Activated naive CD4-positive, alpha-beta T cell treated with anti-CD3 and anti-CD28 coated beads, Interleukin-2, amount 50 U/mL, for 72 hours (primary cell): ENCODE data around the gene AGPAT2. TPM values are rescaled to one million over a fixed set of nuclear protein-coding genes. Genes with fewer than 3 reads are reported as not detected.
A peak's percentile ranks its signal among the peaks of the same experiment; 100 is the strongest.

Experiments used
- ATAC-seq, 2 donors: fragments of 150-1000 bp; cut with Tn5 transposase; 2 replicates each; pipeline ENCODE4 v1.10.0; 2021; ENCODE audit warnings: mild to moderate bottlenecking in 2 of 2, moderate library complexity in 2 of 2
- DNase-seq, 2 donors: peaks; one replicate each; pipeline ENCODE4 v3.0.0; 2021 to 2022; ENCODE audit warnings: low spot score in 2 of 2
- H3K27ac Mint-ChIP-seq, 2 donors: one replicate each; pipeline ENCODE4 v1.8.0; 2022; ENCODE audit warnings: mild to moderate bottlenecking in 2 of 2, mixed read lengths in 2 of 2
- H3K36me3 Mint-ChIP-seq, 2 donors: one replicate each; pipeline ENCODE4 v1.8.0; 2022; ENCODE audit warnings: mixed read lengths in 2 of 2
- H3K9me3 Mint-ChIP-seq, 2 donors: one replicate each; pipeline ENCODE4 v1.8.0; 2022; ENCODE audit warnings: mixed read lengths in 2 of 2
- total RNA-seq, 2 donors: library from RNA; stranded (reverse); gene quantifications; one replicate each; pipeline ENCODE4 v1.2.3, GENCODE V29; 2022

The AGPAT2 gene
- total RNA-seq, 2 donors from 2014 or later: 7.4 to 18.9 TPM

DNA sequence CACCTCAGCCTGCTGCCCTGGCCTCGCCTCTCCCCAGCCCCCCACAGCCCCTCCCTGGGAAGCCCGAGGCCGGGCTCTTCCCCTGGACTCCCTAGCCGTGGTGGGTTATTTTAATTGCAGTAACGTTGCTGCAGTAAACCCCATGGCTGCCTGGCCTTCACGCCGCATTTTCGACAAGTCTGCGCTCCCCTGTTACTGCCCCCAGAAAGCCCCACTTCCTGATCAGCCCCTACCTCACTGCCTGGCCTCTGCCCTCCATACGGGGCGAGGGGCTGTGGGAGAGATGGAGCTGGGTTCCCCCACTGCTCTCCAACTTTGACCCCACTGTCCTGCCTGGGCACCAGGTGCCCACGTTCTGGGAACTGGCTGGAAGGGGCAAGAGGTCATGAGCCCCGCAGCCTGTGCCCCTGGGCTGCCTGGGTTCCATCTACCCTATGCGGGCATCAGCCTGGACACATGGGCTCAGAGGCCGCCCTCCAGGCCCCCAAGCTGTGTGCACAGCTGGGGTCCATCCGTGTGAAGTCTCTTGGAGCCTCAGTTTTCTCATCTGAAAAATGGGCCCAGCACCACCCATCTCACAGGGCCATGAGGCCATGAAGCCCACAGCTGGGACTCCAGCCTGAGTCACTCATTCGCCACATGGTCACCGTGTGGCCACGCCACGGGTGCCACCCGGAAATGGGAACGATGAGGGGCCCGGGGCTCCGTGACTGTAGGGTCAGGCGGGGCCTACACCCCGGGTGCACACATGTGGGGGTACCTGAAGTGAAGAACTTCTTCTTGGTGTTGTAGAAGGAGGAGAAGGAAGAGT lies 13.1 kb downstream of the AGPAT2 start:
- H3K36me3 Mint-ChIP-seq: no peaks in the 10 kb centered on the region
- ATAC-seq (no peak), DNase-seq (no peak)
- no peaks in the 10 kb centered on the region for H3K9me3 Mint-ChIP-seq
- H3K27ac Mint-ChIP-seq: no peak overlapping the region

DNA sequence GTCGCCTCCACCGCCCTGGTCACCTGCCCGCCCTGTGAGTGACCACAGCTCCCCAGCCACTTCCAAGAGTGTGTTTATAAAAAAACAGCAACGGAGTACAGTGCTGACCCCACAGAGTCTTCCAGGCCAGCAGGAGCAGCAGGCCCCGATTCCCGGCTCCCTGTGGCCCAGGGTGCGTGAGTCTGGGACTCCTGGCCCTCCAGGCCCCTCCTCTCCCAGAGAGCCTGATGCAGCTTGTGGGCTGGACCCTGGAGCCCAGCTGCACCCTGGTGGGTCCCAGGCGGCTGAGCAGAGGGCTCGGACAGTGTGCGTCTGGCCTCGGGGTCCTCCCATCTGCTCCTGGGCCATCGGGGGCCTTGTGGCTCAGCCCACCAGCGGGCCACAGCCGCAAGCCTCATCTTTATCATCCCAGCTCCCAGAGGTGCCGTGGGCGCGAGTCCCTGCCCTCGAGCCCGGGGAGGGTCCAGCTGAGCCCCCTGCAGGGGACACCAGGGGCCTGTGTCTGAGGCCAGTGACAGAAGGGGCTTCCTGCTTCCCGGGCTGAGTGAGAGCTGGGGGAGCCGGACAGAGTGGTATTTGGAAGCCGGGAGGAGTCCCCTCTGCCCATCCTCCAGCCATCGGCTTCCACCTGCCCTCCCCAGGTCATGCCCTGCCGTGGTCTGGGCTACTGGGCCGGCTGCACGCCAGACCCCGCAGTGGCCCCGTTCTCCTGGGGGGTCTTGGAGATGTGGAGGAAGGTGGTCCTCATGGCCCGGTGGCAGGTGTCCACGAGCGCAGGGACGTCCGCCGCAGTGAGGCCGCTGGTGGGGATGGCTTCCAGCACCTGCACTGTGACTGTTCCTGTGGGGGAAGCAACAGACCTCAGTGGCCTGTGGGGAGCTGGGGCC lies 13.9 kb downstream of the AGPAT2 start:
- no peaks in the 10 kb centered on the region for H3K36me3 Mint-ChIP-seq
- no peaks in the 10 kb centered on the region for H3K9me3 Mint-ChIP-seq
- no peak overlapping the region for H3K27ac Mint-ChIP-seq
- ATAC-seq: no peak
- DNase-seq: no peak

- no peak for DNase-seq
Measured at GRCh38 chr9:136672431-136673087, 14.7 kb downstream of the AGPAT2 start.

GRCh38 chr9:136671646-136672430 lies 15.4 kb downstream of the AGPAT2 start:
- DNase-seq: peak in 1 of 2 donors; percentile 69

More at GRCh38 chr9:136672431-136673087, 14.7 kb downstream of the AGPAT2 start:
- Mint-ChIP-seq H3K27ac (no peak overlapping the region), H3K36me3 (no peaks in the 10 kb centered on the region), H3K9me3 (no peaks in the 10 kb centered on the region)
- ATAC-seq: no peak

DNA sequence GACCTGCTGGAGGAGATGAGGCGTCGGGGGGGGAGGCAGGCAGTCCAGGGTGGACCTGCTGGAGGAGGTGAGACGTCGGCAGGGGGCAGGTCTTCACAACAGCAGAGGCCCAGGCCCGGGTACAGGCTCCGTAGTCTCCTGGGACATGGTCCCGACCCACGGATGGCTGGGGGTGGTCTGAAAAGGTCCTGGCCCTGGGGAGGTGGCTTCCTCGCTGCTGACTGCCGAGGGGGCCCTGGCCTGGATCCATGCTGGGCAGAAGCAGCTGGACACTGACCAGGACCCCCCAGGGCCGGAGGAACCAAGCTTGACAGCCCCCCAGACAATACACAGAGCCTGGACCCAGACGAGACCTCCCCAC lies 16.0 kb downstream of the AGPAT2 start:
- no peak for DNase-seq
- peak in 1 of 2 donors; percentile 2 for ATAC-seq
- Mint-ChIP-seq H3K27ac (no peak overlapping the region), H3K9me3 (no peaks in the 10 kb centered on the region), H3K36me3 (no peaks in the 10 kb centered on the region)

More at GRCh38 chr9:136671646-136672430, 15.4 kb downstream of the AGPAT2 start:
- peak in 1 of 2 donors; percentile 54 for ATAC-seq
- no peak overlapping the region for H3K27ac Mint-ChIP-seq
- no peaks in the 10 kb centered on the region for H3K9me3 Mint-ChIP-seq
- no peaks in the 10 kb centered on the region for H3K36me3 Mint-ChIP-seq

DNA sequence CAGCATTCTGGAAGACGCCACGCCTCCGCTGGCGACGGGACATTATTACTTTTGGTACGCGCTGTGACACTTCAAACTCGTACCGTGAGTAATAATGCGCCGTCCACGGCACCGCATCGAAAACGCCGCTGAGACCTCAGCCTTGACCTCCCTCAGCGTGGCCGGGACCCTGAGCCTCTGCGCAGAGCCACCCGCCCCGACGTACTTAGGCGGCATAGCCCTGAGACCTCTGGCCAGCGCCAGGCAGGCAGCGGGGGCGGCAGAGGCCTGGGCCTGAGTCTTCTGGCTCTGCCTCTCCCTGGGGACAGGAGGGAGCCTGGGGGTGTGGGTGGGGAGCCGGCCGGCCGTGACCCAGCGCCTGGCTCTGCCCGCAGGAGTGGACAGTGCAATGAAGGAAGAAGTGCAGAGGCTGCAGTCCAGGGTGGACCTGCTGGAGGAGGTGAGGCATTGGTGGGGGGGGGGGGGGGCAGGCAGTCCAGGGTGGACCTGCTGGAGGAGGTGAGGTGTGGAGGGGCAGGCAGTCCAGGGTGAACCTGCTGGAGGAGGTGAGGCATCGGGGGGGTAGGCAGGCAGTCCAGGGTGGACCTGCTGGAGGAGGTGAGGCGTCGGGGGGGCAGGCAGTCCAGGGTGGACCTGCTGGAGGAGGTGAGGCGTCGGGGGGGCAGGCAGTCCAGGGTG lies 16.5 kb downstream of the AGPAT2 start:
- Mint-ChIP-seq H3K36me3 (no peaks in the 10 kb centered on the region), H3K27ac (no peak overlapping the region), H3K9me3 (no peaks in the 10 kb centered on the region)
- no peak for DNase-seq
- ATAC-seq: no peak

- Mint-ChIP-seq H3K27ac (no peak overlapping the region), H3K36me3 (no peaks in the 10 kb centered on the region), H3K9me3 (no peaks in the 10 kb centered on the region)
- DNase-seq (no peak), ATAC-seq (no peak)
Measured at GRCh38 chr9:136669791-136670464, 17.3 kb downstream of the AGPAT2 start.

DNA sequence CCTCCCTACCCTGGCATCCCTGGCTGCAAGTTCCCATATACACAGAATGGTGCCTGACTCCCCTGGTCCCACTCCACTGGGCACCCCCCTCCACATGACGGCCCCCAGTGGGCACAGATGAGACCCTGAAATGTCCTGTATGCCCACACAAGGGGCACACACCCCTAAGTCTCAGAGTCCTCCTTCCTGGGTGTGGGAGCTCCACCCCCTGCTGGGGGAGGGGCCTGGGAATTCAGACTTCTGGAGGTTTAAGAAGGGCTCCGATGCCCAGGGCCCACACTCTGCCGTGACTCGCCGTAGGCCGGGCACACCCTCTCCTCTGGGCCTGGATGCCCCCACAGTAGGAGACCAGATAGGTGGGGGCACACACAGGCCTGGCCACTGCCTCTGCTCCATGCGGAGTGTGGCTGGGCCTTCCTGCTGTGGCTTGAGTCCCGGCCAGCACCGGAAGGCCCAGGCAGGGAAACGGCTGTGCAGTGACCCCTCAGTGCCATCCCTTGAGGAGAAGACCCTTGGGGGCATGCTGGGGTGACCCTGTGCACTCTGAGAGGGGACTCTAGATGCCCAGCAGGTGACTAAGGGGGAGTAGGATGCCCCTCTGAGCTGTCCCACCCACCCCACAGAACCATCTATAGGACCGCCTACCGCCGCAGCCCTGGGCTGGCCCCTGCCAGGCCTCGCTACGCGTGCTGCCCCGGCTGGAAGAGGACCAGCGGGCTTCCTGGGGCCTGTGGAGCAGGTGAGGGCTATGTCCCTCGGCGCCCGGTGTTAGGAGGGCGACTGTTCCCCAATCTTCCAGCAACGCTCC lies 18.1 kb downstream of the AGPAT2 start:
- no peak overlapping the region for H3K27ac Mint-ChIP-seq
- ATAC-seq (no peak), DNase-seq (no peak)
- H3K9me3 Mint-ChIP-seq: no peaks in the 10 kb centered on the region
- H3K36me3 Mint-ChIP-seq: no peaks in the 10 kb centered on the region

- no peak for ATAC-seq
- Mint-ChIP-seq H3K36me3 (no peaks in the 10 kb centered on the region), H3K27ac (no peak overlapping the region), H3K9me3 (no peaks in the 10 kb centered on the region)
- no peak for DNase-seq
Measured at GRCh38 chr9:136667940-136668760, 19.1 kb downstream of the AGPAT2 start.

GRCh38 chr9:136667214-136667939 lies 19.9 kb downstream of the AGPAT2 start:
- no peaks in the 10 kb centered on the region for H3K9me3 Mint-ChIP-seq
- no peaks in the 10 kb centered on the region for H3K36me3 Mint-ChIP-seq
- no peak for DNase-seq
- no peak for ATAC-seq
- H3K27ac Mint-ChIP-seq: no peak overlapping the region

DNA sequence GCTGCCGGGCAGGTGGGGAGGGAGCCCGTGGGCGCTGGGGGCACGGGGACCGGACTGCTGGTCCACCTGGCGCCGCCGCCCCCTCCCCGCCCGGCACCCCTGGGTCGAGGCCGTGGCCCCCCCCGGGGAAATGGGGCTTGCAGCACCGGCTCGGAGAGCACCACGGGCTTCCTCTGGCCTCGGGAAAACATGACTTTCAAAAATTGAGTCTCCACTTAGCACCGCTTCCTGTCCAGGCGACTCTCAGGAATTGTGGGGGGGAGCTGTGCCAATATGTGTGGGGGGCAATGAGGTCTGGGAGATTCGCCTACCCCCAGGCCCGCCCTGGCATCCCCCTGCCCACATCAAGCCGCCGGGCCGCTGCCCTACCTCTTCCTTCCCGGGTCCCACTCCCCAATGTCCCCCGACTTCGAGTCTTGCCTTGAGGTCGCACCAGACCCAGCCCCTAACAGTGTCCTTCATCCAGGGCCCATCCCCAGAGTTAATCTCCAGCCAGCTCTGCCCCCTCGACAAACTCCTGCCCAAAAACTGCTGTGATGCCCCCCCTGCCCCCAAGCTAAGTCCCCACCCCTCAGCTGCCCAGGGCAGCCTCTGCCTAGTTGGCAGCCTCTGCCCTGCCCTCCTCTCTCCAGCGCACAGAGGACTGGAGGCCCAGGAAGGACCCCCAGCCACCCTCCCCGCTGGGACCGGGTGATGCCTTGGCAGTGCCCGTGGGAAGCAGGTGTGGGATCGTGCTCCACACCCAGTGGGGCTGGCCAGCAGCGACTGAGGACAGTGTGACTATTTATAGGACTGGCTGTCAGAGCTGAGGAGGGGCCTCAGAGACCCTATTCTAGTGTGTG lies 20.7 kb downstream of the AGPAT2 start:
- no peaks in the 10 kb centered on the region for H3K36me3 Mint-ChIP-seq
- H3K9me3 Mint-ChIP-seq: no peaks in the 10 kb centered on the region
- ATAC-seq (no peak), DNase-seq (no peak)
- no peak overlapping the region for H3K27ac Mint-ChIP-seq

- DNase-seq (no peak), ATAC-seq (peak; percentile 39 to 65)
- no peak overlapping the region for H3K27ac Mint-ChIP-seq
- H3K36me3 Mint-ChIP-seq: no peaks in the 10 kb centered on the region
- no peaks in the 10 kb centered on the region for H3K9me3 Mint-ChIP-seq
Measured at GRCh38 chr9:136665704-136666371, 21.4 kb downstream of the AGPAT2 start.
